K562 (cell line): ENCODE results near the gene ITPRIPL2. TPM values are rescaled to one million over a fixed set of nuclear protein-coding genes. Genes with fewer than 3 reads are reported as not detected.

Experiments used
- CEBPB ChIP-seq: fragments of 450-650 bp; IDR thresholded peaks from 2 replicates; pipeline ENCODE4 v1.6.1; 2016; ENCODE audit warnings: missing genetic modification characterization, missing compliant biosample characterization
- CREM ChIP-seq: IDR thresholded peaks from 2 replicates; pipeline ENCODE4 v1.6.1; 2014; ENCODE audit warnings: antibody characterized with exemption, low read depth
- DMBX1 ChIP-seq: fragments of 250-450 bp; sonication (Bioruptor Pico); IDR thresholded peaks from 2 replicates; pipeline ENCODE4 v1.8.0; 2022; ENCODE audit warnings: inconsistent platforms, mild to moderate bottlenecking, moderate library complexity, borderline replicate concordance
- EHMT2 ChIP-seq: fragments of 450-650 bp; IDR thresholded peaks from 2 replicates; pipeline ENCODE4 v1.6.1; 2018; ENCODE audit warnings: antibody characterized with exemption
- FOSL1 ChIP-seq: fragments of 200-800 bp; sonication (Bioruptor generic); conservative IDR thresholded peaks from 2 replicates; pipeline ENCODE4 v1.6.1; 2016; ENCODE audit warnings: missing genetic modification characterization, missing compliant biosample characterization
- ILF3 ChIP-seq: fragments of 450-650 bp; IDR thresholded peaks from 2 replicates; pipeline ENCODE4 v1.6.1; 2018; ENCODE audit warnings: antibody characterized with exemption, mild to moderate bottlenecking, moderate library complexity, borderline replicate concordance
- JUND ChIP-seq, 2 experiments: IDR thresholded peaks; 2 replicates in 1 of 2; 3 replicates in 1 of 2; pipeline ENCODE4 v1.6.1; 2011; ENCODE audit warnings: borderline replicate concordance in 2 of 2, low read depth in 2 of 2, low read length in 2 of 2, improper control_type of control experiment in 1 of 2, missing biosample characterization in 1 of 2, missing genetic modification characterization in 1 of 2, missing genetic modification reagents in 1 of 2
- MYBL2 ChIP-seq, 2 experiments: fragments of 450-650 bp in 1 of 2; sonication (generic) in 1 of 2; formaldehyde crosslinking in 1 of 2; IDR thresholded peaks; 2 replicates each; pipeline versions ENCODE4 v1.6.1 to v1.8.1; 2017 to 2022; ENCODE audit warnings: borderline replicate concordance in 1 of 2, inconsistent platforms in 1 of 2, low read depth in 1 of 2, mild to moderate bottlenecking in 1 of 2, missing genetic modification reagents in 1 of 2, moderate library complexity in 1 of 2
- NCOA1 ChIP-seq: fragments of 450-650 bp; IDR thresholded peaks from 2 replicates; pipeline ENCODE4 v1.6.1; 2016; ENCODE audit warnings: low read depth
- SIN3A ChIP-seq, 2 experiments: fragments of 150-350 bp in 1 of 2; IDR thresholded peaks; 2 replicates each; pipeline ENCODE4 v1.6.1; 2011 to 2016; ENCODE audit warnings: borderline replicate concordance in 2 of 2, low read depth in 2 of 2, low read length in 2 of 2, mild to moderate bottlenecking in 2 of 2, moderate library complexity in 2 of 2; ENCODE audit not compliant: control insufficient read depth in 1 of 2
- TCF7L2 ChIP-seq: fragments of 150-350 bp; IDR thresholded peaks from 2 replicates; pipeline ENCODE4 v1.6.1; 2016; ENCODE audit warnings: low read depth, mild to moderate bottlenecking, low read length, moderate library complexity
- THRA ChIP-seq: fragments of 450-650 bp; IDR thresholded peaks from 2 replicates; pipeline ENCODE4 v1.6.1; 2017; ENCODE audit warnings: mild to moderate bottlenecking, moderate library complexity
- YY1 ChIP-seq, 3 experiments: IDR thresholded peaks; 2 replicates each; pipeline ENCODE4 v1.6.1; 2011; ENCODE audit warnings: low read length in 2 of 3, mild to moderate bottlenecking in 2 of 3, moderate library complexity in 2 of 3, borderline replicate concordance in 1 of 3, control low read depth in 1 of 3, low read depth in 1 of 3; ENCODE audit not compliant: insufficient read depth in 3 of 3, insufficient replicate concordance in 2 of 3, control insufficient read depth in 1 of 3, insufficient read length in 1 of 3; ENCODE audit errors: extremely low read depth in 1 of 3
- ZNF239 ChIP-seq: fragments of 250-450 bp; sonication (Bioruptor Pico); IDR thresholded peaks from 2 replicates; pipeline ENCODE4 v1.4.0; 2020; ENCODE audit warnings: mild to moderate bottlenecking
- ZNF354B ChIP-seq: fragments of 250-450 bp; sonication (Bioruptor Pico); IDR thresholded peaks from 2 replicates; pipeline ENCODE4 v1.4.0; 2020
- ZNF436 ChIP-seq: fragments of 250-450, 450-650 bp; sonication (Bioruptor Pico); formaldehyde crosslinking; IDR thresholded peaks from 2 replicates; pipeline ENCODE4 v1.7.0; 2020; ENCODE audit warnings: mild to moderate bottlenecking
- ZNF583 ChIP-seq: fragments of 250-450 bp; sonication (Bioruptor Pico); IDR thresholded peaks from 2 replicates; pipeline ENCODE4 v1.4.0; 2020
- polyA plus RNA-seq, 8 experiments: library from polyadenylated mRNA; depleted of rRNA in 4 of 8; stranded (reverse) in 5 of 8; unstranded in 3 of 8; fragments of >200 nt; fragmentation: Nextera tagmentation in 2 of 8; fragmentation: Illumina TruSeq in 1 of 8; extraction: Ambion mirVana in 2 of 8; extraction: Trizol in 1 of 8; gene quantifications; 2 replicates each; pipeline versions ENCODE4 v1.2.1 to v1.2.3, GENCODE V29; 2011 to 2014; ENCODE audit warnings: inconsistent platforms in 1 of 8, missing spikeins in 1 of 8
- total RNA-seq, 7 experiments: library from RNA; depleted of rRNA in 6 of 7; stranded (reverse); fragments of >200 nt in 6 of 7; fragmentation: Illumina TruSeq in 2 of 7; extraction: Trizol in 2 of 7; gene quantifications; 2 replicates each; pipeline versions ENCODE4 v1.2.1 to v1.2.3, GENCODE V29; 2011 to 2021; ENCODE audit warnings: low replicate concordance in 1 of 7
- TF ChIP-seq, protein P1 (sequence below): fragments of 450-650 bp; IDR thresholded peaks from 2 replicates; pipeline ENCODE4 v1.7.1; 2018; ENCODE audit warnings: mild to moderate bottlenecking, low read depth; ENCODE audit not compliant: partially characterized antibody
- TF ChIP-seq, protein P2 (sequence below): fragments of 250-450 bp; sonication (Bioruptor Pico); IDR thresholded peaks from 2 replicates; pipeline ENCODE4 v1.8.0; 2021; ENCODE audit warnings: moderate library complexity, mild to moderate bottlenecking, inconsistent platforms

Gene ITPRIPL2
- total and polyA plus RNA-seq, 9 of the 15 experiments (the other 6 are each of a cell fraction or from before 2014, with no cell fraction given): 0.04 to 2.2 (median 0.58) TPM

DNA sequence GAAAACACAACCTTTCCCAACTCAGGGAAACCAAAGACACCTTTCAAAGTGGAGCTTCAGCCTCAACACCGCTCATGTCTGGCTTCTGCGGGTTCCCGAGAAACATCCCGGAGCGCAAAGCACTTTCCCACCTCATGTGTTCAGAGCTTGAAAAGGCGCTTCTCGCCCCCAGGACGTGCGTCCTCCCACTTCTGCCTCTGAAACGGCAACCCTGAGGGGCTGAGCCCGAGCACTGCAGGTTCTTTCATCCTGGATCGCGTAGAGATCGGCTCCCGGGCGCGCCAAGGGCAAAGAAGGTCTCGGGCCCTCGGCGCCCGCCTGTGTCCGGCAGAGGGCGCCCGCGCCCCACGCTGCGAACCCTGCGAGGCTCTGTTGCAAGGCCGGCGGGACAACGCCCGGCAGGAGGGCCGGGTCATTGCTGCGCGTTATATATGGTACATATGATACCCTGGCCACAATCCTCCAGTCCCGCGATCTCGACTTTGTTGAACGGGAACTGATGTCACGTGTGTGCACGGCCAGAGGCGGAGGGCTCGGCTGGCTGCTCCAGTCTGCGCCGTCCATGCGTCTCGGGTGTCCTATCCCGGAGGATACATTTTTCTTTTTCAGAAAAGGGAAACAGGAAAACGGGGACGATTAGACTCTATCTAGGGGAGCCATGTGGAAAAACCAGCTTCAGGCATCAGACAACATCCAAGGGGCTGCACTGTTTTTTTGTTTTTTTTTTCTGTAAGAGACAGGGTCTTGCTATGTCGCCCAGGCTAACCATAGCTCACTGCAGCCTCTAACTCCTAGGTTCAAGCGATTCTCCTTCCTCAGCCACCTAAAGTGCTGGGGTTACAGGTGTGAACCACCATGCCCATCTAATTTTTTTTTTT is 27.2 kb upstream of the ITPRIPL2 start (continued):
- TF ChIP-seq, protein P1, sequence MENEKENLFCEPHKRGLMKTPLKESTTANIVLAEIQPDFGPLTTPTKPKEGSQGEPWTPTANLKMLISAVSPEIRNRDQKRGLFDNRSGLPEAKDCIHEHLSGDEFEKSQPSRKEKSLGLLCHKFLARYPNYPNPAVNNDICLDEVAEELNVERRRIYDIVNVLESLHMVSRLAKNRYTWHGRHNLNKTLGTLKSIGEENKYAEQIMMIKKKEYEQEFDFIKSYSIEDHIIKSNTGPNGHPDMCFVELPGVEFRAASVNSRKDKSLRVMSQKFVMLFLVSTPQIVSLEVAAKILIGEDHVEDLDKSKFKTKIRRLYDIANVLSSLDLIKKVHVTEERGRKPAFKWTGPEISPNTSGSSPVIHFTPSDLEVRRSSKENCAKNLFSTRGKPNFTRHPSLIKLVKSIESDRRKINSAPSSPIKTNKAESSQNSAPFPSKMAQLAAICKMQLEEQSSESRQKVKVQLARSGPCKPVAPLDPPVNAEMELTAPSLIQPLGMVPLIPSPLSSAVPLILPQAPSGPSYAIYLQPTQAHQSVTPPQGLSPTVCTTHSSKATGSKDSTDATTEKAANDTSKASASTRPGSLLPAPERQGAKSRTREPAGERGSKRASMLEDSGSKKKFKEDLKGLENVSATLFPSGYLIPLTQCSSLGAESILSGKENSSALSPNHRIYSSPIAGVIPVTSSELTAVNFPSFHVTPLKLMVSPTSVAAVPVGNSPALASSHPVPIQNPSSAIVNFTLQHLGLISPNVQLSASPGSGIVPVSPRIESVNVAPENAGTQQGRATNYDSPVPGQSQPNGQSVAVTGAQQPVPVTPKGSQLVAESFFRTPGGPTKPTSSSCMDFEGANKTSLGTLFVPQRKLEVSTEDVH: no peak
- no peak for TF ChIP-seq ZNF436 (CRISPR knock-in tag)
- no peak for TF ChIP-seq TCF7L2
- no peak for TF ChIP-seq EHMT2
- TF ChIP-seq FOSL1 (tag): 0 out of 2 replicates have a peak, but pooled peaks have one; percentile 13
- TF ChIP-seq NCOA1: no peak
- no peak for TF ChIP-seq ZNF583 (CRISPR knock-in tag)
- TF ChIP-seq CREM: peak; percentile 20; the same call in 1 of the 2 replicates
- TF ChIP-seq ZNF239 (CRISPR knock-in tag): no peak
- TF ChIP-seq, protein P2, sequence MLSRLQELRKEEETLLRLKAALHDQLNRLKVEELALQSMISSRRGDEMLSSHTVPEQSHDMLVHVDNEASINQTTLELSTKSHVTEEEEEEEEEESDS (CRISPR knock-in tag): no peak
- peak; percentile 95 for TF ChIP-seq CEBPB (tag)
- no peak for TF ChIP-seq THRA
- peak in 1 of 3 experiments; percentile 17 for TF ChIP-seq YY1 (IDR thresholded peaks at IDR 0.05; ENCODE audit: borderline replicate concordance in 1 of 3, control insufficient read depth in 1 of 3, extremely low read depth in 1 of 3, insufficient read depth in 3 of 3, insufficient read length in 1 of 3, insufficient replicate concordance in 2 of 3, low read depth in 1 of 3, low read length in 2 of 3)
- TF ChIP-seq MYBL2 (IDR thresholded peaks at IDR 0.05; ENCODE audit: low read depth): no peak
- no peak for TF ChIP-seq MYBL2 (CRISPR knock-in tag; IDR thresholded peaks at IDR 0.05; ENCODE audit: borderline replicate concordance)
- no peak for TF ChIP-seq SIN3A (IDR thresholded peaks at IDR 0.05; ENCODE audit: borderline replicate concordance in 2 of 2, control insufficient read depth in 1 of 2, low read depth in 2 of 2, low read length in 2 of 2)
- TF ChIP-seq ZNF354B (CRISPR knock-in tag): no peak
- no peak for TF ChIP-seq DMBX1 (CRISPR knock-in tag)
- TF ChIP-seq ILF3: no peak
- TF ChIP-seq JUND (IDR thresholded peaks at IDR 0.05; ENCODE audit: borderline replicate concordance, low read depth, low read length): peak; percentile 46; the same call in 1 of the 2 replicates
- no peak; the same call in 2 of the 3 replicates for TF ChIP-seq JUND (tag; IDR thresholded peaks at IDR 0.05; ENCODE audit: borderline replicate concordance, low read depth, low read length)
